Endothelial cell of umbilical vein (primary cell): ENCODE results near the gene PKN2. TPM values are rescaled to one million over a fixed set of nuclear protein-coding genes. Genes with fewer than 3 reads are reported as not detected.

Experiments used
- BruUV-seq: library from RNA; stranded (reverse); fragments of 400-500 nt; replicated peaks from 2 replicates; lab custom pipeline; 2021; lab: Mats Ljungman, UMichigan
- CTCF ChIA-PET: fragments of 300-600, 350-600 bp; sonication (Branson Sonifier 250); formaldehyde crosslinking; loops from one replicate; lab custom pipeline; 2021; ENCODE audit warnings: antibody characterized with exemption, inconsistent platforms; lab: Charles Lee
- POLR2A ChIA-PET: fragments of 300-600, 350-600 bp; sonication (Branson Sonifier 250); formaldehyde crosslinking; loops from one replicate; lab custom pipeline; 2021; ENCODE audit warnings: antibody characterized with exemption, inconsistent platforms; lab: Charles Lee
- DNase-seq: peaks from one replicate; pipeline ENCODE4 v3.0.0-alpha.2; 2011; ENCODE audit warnings: low read depth, low spot score
- FAIRE-seq: peaks from 2 replicates; lab custom pipeline; 2011; peaks lifted over from hg19 to GRCh38; lab: Jason Lieb, UNC
- H2AFZ ChIP-seq: 2 replicates; pipeline ENCODE4 v1.6.0; 2012; ENCODE audit warnings: low read depth, low read length, control low read depth, inconsistent platforms
- H3K27ac ChIP-seq: 2 replicates; pipeline ENCODE4 v1.5.1; 2011; ENCODE audit warnings: low read depth, mild to moderate bottlenecking, control low read depth, low read length, moderate library complexity; ENCODE audit not compliant: insufficient read depth
- H3K27me3 ChIP-seq, 2 experiments: 2 replicates each; pipeline versions ENCODE4 v1.6.0 to v1.6.1; 2011; ENCODE audit warnings: low read length in 2 of 2, mixed read lengths in 1 of 2; ENCODE audit not compliant: control insufficient read depth in 2 of 2, insufficient read depth in 2 of 2
- H3K36me3 ChIP-seq, 2 experiments: 2 replicates in 1 of 2; 3 replicates in 1 of 2; pipeline ENCODE4 v1.5.1; 2011; ENCODE audit warnings: low read length in 2 of 2, mild to moderate bottlenecking in 1 of 2, moderate library complexity in 1 of 2; ENCODE audit not compliant: control insufficient read depth in 2 of 2, insufficient read depth in 2 of 2; ENCODE audit errors: extremely low read depth in 1 of 2
- H3K4me1 ChIP-seq: 3 replicates; pipeline ENCODE4 v1.5.1; 2011; ENCODE audit warnings: mild to moderate bottlenecking, low read length; ENCODE audit not compliant: control insufficient read depth, insufficient read depth; ENCODE audit errors: extremely low read depth
- H3K4me2 ChIP-seq: 2 replicates; pipeline ENCODE4 v1.6.1; 2011; ENCODE audit warnings: low read length, control low read depth, mixed read lengths; ENCODE audit not compliant: insufficient read depth
- H3K4me3 ChIP-seq, 3 experiments: fragments of 200-600 bp in 1 of 3; sonication (generic), shearing (Covaris generic) in 1 of 3; replicated peaks in 1 of 3; 2 replicates each; pipeline ENCODE4 v1.5.1; 2011 to 2016; ENCODE audit warnings: control low read depth in 3 of 3, low read length in 3 of 3, mild to moderate bottlenecking in 2 of 3, inconsistent platforms in 1 of 3, low read depth in 1 of 3, moderate library complexity in 1 of 3; ENCODE audit not compliant: insufficient read depth in 1 of 3
- H3K79me2 ChIP-seq: 2 replicates; pipeline ENCODE4 v1.6.0; 2012; ENCODE audit warnings: low read length, inconsistent platforms; ENCODE audit not compliant: control insufficient read depth, insufficient read depth
- H3K9ac ChIP-seq: replicated peaks from 2 replicates; pipeline ENCODE3; 2011; ENCODE audit warnings: low read length, control low read depth; ENCODE audit not compliant: insufficient read depth; ENCODE audit errors: extremely low read depth
- H3K9me1 ChIP-seq: replicated peaks from 3 replicates; pipeline ENCODE4 v1.6.0; 2011; ENCODE audit warnings: mild to moderate bottlenecking, low read length; ENCODE audit not compliant: control insufficient read depth, insufficient read depth; ENCODE audit errors: extremely low read depth
- H3K9me3 ChIP-seq: replicated peaks from 2 replicates; pipeline ENCODE4 v1.5.1; 2012; ENCODE audit warnings: low read length, inconsistent platforms; ENCODE audit not compliant: control insufficient read depth, insufficient read depth
- H4K20me1 ChIP-seq: replicated peaks from 2 replicates; pipeline ENCODE3; 2011; ENCODE audit warnings: mild to moderate bottlenecking, low read length; ENCODE audit not compliant: control insufficient read depth, insufficient read depth; ENCODE audit errors: extremely low read depth
- EZH2 ChIP-seq: IDR thresholded peaks from 2 replicates; pipeline ENCODE4 v1.6.1; 2012; ENCODE audit warnings: borderline replicate concordance, low read depth, mild to moderate bottlenecking, moderate library complexity, low read length, inconsistent platforms; ENCODE audit not compliant: severe bottlenecking
- FOS ChIP-seq: IDR thresholded peaks from 2 replicates; pipeline ENCODE4 v1.6.1; 2011; ENCODE audit warnings: mild to moderate bottlenecking, low read length, moderate library complexity, borderline replicate concordance; ENCODE audit not compliant: insufficient read depth
- GATA2 ChIP-seq: IDR thresholded peaks from 2 replicates; pipeline ENCODE4 v1.7.0; 2011; ENCODE audit warnings: low read depth, mild to moderate bottlenecking, moderate library complexity, mixed read lengths, low read length; ENCODE audit not compliant: insufficient read length, insufficient read depth
- JUN ChIP-seq: IDR thresholded peaks from 2 replicates; pipeline ENCODE4 v1.6.1; 2011; ENCODE audit warnings: borderline replicate concordance, low read depth; ENCODE audit not compliant: insufficient read length, insufficient read depth
- MYC ChIP-seq: IDR thresholded peaks from one replicate; pipeline ENCODE4 v1.6.1; 2011; ENCODE audit warnings: mild to moderate bottlenecking, low read depth, low read length
- POLR2A ChIP-seq: IDR thresholded peaks from 2 replicates; pipeline ENCODE4 v1.6.1; 2012; ENCODE audit warnings: low read depth, mild to moderate bottlenecking, control low read depth, low read length
- POLR2AphosphoS5 ChIP-seq: IDR thresholded peaks from 2 replicates; pipeline ENCODE4 v1.6.1; 2012; ENCODE audit warnings: low read depth, mild to moderate bottlenecking, control low read depth, low read length, moderate library complexity; ENCODE audit not compliant: insufficient read depth
- dilution Hi-C: fragments of 300-500 bp; cut with MboI; formaldehyde crosslinking; loops from one replicate; pipeline ENCODE4 v1.15.0; 2019; ENCODE audit warnings: low sequenced_read_pairs; ENCODE audit not compliant: extremely low pct_ligation_motif_present
- intact Hi-C: fragments of 100-400 bp; cut with micrococcal nuclease; formaldehyde crosslinking; loops from one replicate; pipeline ENCODE4 v1.10.0; 2022
- polyA plus RNA-seq, 4 experiments: library from polyadenylated mRNA; depleted of rRNA in 3 of 4; stranded (reverse) in 3 of 4; unstranded in 1 of 4; fragments of >200 nt; gene quantifications; 2 replicates each; pipeline versions ENCODE4 v1.2.1 to v1.2.3, GENCODE V29; 2011 to 2012; ENCODE audit warnings: missing spikeins in 1 of 4
- total RNA-seq: library from RNA; stranded (reverse); gene quantifications from 2 replicates; pipeline ENCODE4 v1.2.3, GENCODE V29; 2021
- TF ChIP-seq, protein P1 (sequence below): IDR thresholded peaks from 2 replicates; pipeline ENCODE4 v1.6.1; 2011; ENCODE audit not compliant: insufficient read depth, insufficient read length
- TF ChIP-seq, protein P2 (sequence below), 2 donors: IDR thresholded peaks; 1 replicate in 1 of 2; 2 replicates in 1 of 2; pipeline ENCODE4 v1.5.1; 2011; ENCODE audit warnings: low read length in 2 of 2, mild to moderate bottlenecking in 2 of 2, moderate library complexity in 2 of 2, control low read depth in 1 of 2, inconsistent platforms in 1 of 2, low read depth in 1 of 2; ENCODE audit not compliant: insufficient read depth in 1 of 2; ENCODE audit errors: extremely low read depth in 1 of 2

The PKN2 gene
- total and polyA plus RNA-seq, 2 donors (not counting 3 experiments of a cell fraction or from before 2014, with no cell fraction given): 11.5 to 47.3 TPM

DNA sequence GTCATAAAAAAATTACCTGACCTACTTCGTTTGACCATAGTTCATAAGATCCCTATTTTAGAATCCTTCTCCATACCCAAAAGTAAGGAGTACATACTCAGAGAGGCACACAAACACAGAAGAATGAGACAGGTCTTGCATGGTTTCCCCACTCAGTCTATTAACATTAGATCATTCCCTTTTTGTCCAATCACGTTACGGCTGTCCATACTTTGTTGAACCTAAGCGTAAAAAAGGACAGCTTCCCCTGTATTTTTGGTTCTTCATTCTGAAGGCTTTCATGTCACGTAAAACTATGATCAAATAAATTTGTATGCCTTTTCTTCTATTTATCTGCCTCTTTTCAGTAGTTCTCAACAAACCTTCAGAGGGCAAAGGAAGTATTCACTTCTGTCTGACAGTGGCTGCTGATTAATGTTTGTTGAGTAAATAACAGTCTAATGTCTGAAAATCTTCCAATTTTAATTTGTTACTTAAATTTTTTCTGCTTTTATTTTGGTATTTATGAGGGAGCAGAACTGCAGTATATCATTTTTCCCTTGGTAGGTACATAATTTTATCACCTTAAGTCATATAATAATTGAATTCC, 16.4 kb downstream of the PKN2 start:
- H2AFZ ChIP-seq: no peak overlapping the region
- H3K9me3 ChIP-seq: no peaks in the 10 kb centered on the region
- ChIA-PET CTCF (interaction anchor here (1.1 to 2.6 kb wide), 3 partner anchors 15 to 191 kb away, joined by 4 to 13 read pairs (median 7); partner anchors contain the start of genes GTF2B and PKN2), POLR2A (no interaction called here)
- H3K4me2 ChIP-seq: no peak overlapping the region
- no TSS peak for BruUV-seq
- DNase-seq (no peak), FAIRE-seq (no peak)
- no peak for TF ChIP-seq JUN
- TF ChIP-seq EZH2: no peak
- TF ChIP-seq, protein P1, sequence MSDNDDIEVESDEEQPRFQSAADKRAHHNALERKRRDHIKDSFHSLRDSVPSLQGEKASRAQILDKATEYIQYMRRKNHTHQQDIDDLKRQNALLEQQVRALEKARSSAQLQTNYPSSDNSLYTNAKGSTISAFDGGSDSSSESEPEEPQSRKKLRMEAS: no peak
- no peak for TF ChIP-seq GATA2
- no peak for TF ChIP-seq POLR2A
- TF ChIP-seq MYC: no peak
- TF ChIP-seq POLR2AphosphoS5: no peak
- H3K27me3 ChIP-seq: no peaks in the 10 kb centered on the region
- peaks cover 2% of the 10 kb centered on the region for H4K20me1 ChIP-seq
- intact Hi-C loops: no loop called here
- H3K36me3 ChIP-seq: no peaks in the 10 kb centered on the region
- peaks cover 83% of the 10 kb centered on the region for H3K79me2 ChIP-seq
- no peak overlapping the region for H3K4me3 ChIP-seq
- H3K9ac ChIP-seq: no peak overlapping the region
- no peak overlapping the region for H3K27ac ChIP-seq
- peaks cover 38% of the 10 kb centered on the region for H3K4me1 ChIP-seq
- H3K9me1 ChIP-seq: no peaks in the 10 kb centered on the region
- dilution Hi-C loops: no loop called here

DNA sequence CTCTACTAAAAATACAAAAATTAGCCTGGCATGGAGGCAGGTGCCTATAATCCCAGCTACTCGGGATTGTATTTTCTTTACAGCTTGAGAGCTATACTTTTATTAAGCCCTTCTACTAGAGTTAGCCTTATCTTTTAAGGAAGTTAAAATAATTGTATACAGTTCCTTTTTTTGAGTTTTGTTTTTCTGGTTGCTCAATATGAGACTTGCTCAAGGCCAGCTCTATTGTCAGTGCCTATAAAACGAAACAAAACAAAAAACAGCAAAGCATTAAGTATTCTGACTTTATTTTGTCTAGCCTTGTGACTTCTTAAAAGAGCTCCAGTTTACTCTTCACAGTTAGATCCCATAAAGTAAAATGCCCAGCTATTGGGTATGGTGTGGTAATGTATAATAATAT, 17.2 kb downstream of the PKN2 start:
- CTCF ChIA-PET: interaction anchor here (1.1 to 2.6 kb wide), 3 partner anchors 16 to 190 kb away, joined by 4 to 13 read pairs (median 7); partner anchors contain the start of genes GTF2B and PKN2

More for the DNA sequence above, 17.2 kb downstream of the PKN2 start:
- Histone ChIP-seq H3K36me3 (no peaks in the 10 kb centered on the region), H3K9ac (no peak overlapping the region), H3K27ac (no peak overlapping the region), H3K9me1 (no peaks in the 10 kb centered on the region), H3K79me2 (peaks cover 80% of the 10 kb centered on the region), H3K4me1 (peaks cover 32% of the 10 kb centered on the region), H3K27me3 (no peaks in the 10 kb centered on the region), H4K20me1 (peaks cover 2% of the 10 kb centered on the region), H3K4me3 (no peak overlapping the region), H3K4me2 (no peak overlapping the region), H2AFZ (no peak overlapping the region), H3K9me3 (no peaks in the 10 kb centered on the region)
- intact Hi-C loops (no loop called here), dilution Hi-C loops (no loop called here)
- TF ChIP-seq POLR2A (no peak), EZH2 (no peak), GATA2 (no peak), POLR2AphosphoS5 (no peak), MYC (no peak), JUN (no peak), FOS (no peak)
- TF ChIP-seq, protein P1: no peak
- TF ChIP-seq, protein P2, sequence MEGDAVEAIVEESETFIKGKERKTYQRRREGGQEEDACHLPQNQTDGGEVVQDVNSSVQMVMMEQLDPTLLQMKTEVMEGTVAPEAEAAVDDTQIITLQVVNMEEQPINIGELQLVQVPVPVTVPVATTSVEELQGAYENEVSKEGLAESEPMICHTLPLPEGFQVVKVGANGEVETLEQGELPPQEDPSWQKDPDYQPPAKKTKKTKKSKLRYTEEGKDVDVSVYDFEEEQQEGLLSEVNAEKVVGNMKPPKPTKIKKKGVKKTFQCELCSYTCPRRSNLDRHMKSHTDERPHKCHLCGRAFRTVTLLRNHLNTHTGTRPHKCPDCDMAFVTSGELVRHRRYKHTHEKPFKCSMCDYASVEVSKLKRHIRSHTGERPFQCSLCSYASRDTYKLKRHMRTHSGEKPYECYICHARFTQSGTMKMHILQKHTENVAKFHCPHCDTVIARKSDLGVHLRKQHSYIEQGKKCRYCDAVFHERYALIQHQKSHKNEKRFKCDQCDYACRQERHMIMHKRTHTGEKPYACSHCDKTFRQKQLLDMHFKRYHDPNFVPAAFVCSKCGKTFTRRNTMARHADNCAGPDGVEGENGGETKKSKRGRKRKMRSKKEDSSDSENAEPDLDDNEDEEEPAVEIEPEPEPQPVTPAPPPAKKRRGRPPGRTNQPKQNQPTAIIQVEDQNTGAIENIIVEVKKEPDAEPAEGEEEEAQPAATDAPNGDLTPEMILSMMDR (IDR thresholded peaks at IDR 0.05; ENCODE audit: extremely low read depth in 1 of 2, insufficient read depth in 1 of 2, low read depth in 1 of 2, low read length in 2 of 2): no peak
- POLR2A ChIA-PET: no interaction called here
- peak; percentile 22 for DNase-seq
- no peak for FAIRE-seq
- BruUV-seq: no TSS peak
